ENCODE data around the gene DELE1. TPM values are rescaled to one million over a fixed set of nuclear protein-coding genes. Genes with fewer than 3 reads are reported as not detected.

Gene DELE1
- total RNA-seq, 2 donors from 2014 or later = 69.2 to 69.4 TPM

DNA sequence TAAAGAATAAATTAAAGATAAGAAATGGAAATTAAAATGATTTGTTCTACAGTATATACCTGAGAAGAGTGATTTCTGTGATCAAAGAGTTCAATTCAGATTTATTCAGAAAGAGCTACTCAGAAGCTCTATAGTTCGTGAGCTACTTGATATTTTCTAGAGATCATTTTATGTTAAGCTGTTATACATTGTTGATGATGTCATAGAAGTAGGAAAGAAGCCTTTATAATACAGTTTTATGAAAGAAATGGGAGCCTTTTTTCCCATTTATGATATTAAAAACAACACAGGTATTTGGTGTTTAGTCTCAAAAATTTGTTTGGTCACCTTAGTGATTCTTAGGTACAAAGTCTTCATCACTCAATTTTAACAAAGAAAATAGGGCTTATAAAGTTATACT is 66.0 kb downstream of the DELE1 start:
- no peaks in the 10 kb centered on the region for H3K27me3 ChIP-seq
- TF ChIP-seq, protein P1, sequence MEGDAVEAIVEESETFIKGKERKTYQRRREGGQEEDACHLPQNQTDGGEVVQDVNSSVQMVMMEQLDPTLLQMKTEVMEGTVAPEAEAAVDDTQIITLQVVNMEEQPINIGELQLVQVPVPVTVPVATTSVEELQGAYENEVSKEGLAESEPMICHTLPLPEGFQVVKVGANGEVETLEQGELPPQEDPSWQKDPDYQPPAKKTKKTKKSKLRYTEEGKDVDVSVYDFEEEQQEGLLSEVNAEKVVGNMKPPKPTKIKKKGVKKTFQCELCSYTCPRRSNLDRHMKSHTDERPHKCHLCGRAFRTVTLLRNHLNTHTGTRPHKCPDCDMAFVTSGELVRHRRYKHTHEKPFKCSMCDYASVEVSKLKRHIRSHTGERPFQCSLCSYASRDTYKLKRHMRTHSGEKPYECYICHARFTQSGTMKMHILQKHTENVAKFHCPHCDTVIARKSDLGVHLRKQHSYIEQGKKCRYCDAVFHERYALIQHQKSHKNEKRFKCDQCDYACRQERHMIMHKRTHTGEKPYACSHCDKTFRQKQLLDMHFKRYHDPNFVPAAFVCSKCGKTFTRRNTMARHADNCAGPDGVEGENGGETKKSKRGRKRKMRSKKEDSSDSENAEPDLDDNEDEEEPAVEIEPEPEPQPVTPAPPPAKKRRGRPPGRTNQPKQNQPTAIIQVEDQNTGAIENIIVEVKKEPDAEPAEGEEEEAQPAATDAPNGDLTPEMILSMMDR (IDR thresholded peaks at IDR 0.05) = no peak
- H3K9ac ChIP-seq (ENCODE audit: low read depth in 2 of 2, low read length in 2 of 2) = no peak overlapping the region
- intact Hi-C loops (cut with DNase I) = loop anchor here (5.0 kb wide), 1 partner anchor 158 kb away; no protein-coding TSS in a partner anchor
- H3K27ac ChIP-seq = no peak overlapping the region
- no peak overlapping the region for H3K4me3 ChIP-seq
- H3K9me3 ChIP-seq = no peaks in the 10 kb centered on the region
- no peak for DNase-seq
- H3K4me1 ChIP-seq = no peaks in the 10 kb centered on the region
- H3K36me3 ChIP-seq = peaks cover 4% of the 10 kb centered on the region

Other genes with a start within 250 kb of the DELE1 start
- gene ARAP3, start 241.6 kb upstream of the DELE1 start, total RNA-seq = 10 to 100 TPM in 1 of 2 donors, 1 to 10 TPM in 1; 5.1 to 15.4 TPM
- gene PCDH1, start 45.5 kb upstream of the DELE1 start, total RNA-seq = 100 to 1,000 TPM in 1 of 2 donors, 10 to 100 TPM in 1; 97.3 to 105 TPM
- 1 to 10 TPM; 1.1 to 1.3 TPM for gene PCDH12, start 34.3 kb downstream of the DELE1 start, total RNA-seq
- 10 to 100 TPM; 49.4 to 69.8 TPM for gene RNF14, start 45.2 kb downstream of the DELE1 start, total RNA-seq
- 10 to 100 TPM; 15.5 to 19.6 TPM for gene GNPDA1, start 89.2 kb downstream of the DELE1 start, total RNA-seq
- gene NDFIP1, start 184.9 kb downstream of the DELE1 start, total RNA-seq = 10 to 100 TPM; 37.1 to 56.9 TPM

Data from colonic mucosa (tissue), 4 donors.